Measurements from ENCODE around the gene SEC16A.

The SEC16A gene

GRCh38 chr9:136423432-136424146, 59.3 kb downstream of the SEC16A start:
- no peak for DNase-seq (ENCODE audit: low read depth)
- no peak overlapping the region for H3K4me3 ChIP-seq (ENCODE audit: low read length)
- no peak for TF ChIP-seq CTCF (conservative IDR thresholded peaks at IDR 0.05; ENCODE audit: low read depth, low read length)

GRCh38 chr9:136422876-136423275, 60.0 kb downstream of the SEC16A start:
- no peak overlapping the region for H3K4me3 ChIP-seq (ENCODE audit: low read length)
- TF ChIP-seq CTCF (conservative IDR thresholded peaks at IDR 0.05; ENCODE audit: low read depth, low read length) = no peak
- DNase-seq (ENCODE audit: low read depth) = no peak

- no peak for DNase-seq (ENCODE audit: low read depth)
Observed at GRCh38 chr9:136421791-136422190, 61.0 kb downstream of the SEC16A start.

GRCh38 chr9:136419092-136419420, 63.8 kb downstream of the SEC16A start:
- no peak overlapping the region for H3K4me3 ChIP-seq (ENCODE audit: low read length)
- DNase-seq (ENCODE audit: low read depth) = no peak
- no peak for TF ChIP-seq CTCF (conservative IDR thresholded peaks at IDR 0.05; ENCODE audit: low read depth, low read length)

More at GRCh38 chr9:136421791-136422190, 61.0 kb downstream of the SEC16A start:
- no peak overlapping the region for H3K4me3 ChIP-seq (ENCODE audit: low read length)
- TF ChIP-seq CTCF (conservative IDR thresholded peaks at IDR 0.05; ENCODE audit: low read depth, low read length) = no peak

- no peak for TF ChIP-seq CTCF (conservative IDR thresholded peaks at IDR 0.05; ENCODE audit: low read depth, low read length)
- no peak overlapping the region for H3K4me3 ChIP-seq (ENCODE audit: low read length)
- no peak for DNase-seq (ENCODE audit: low read depth)
Observed at GRCh38 chr9:136418182-136419091, 64.4 kb downstream of the SEC16A start.

- DNase-seq (ENCODE audit: low read depth) = no peak
- no peak overlapping the region for H3K4me3 ChIP-seq (ENCODE audit: low read length)
- TF ChIP-seq CTCF (conservative IDR thresholded peaks at IDR 0.05; ENCODE audit: low read depth, low read length) = no peak
Observed at GRCh38 chr9:136416914-136417313, 65.9 kb downstream of the SEC16A start.
